Measurements from ENCODE around the gene NRCAM. TPM values are rescaled to one million over a fixed set of nuclear protein-coding genes. Genes with fewer than 3 reads are reported as not detected.

Gene NRCAM
- total and polyA plus RNA-seq, 3 experiments from 2014 or later: 0.27 to 1.1 (median 0.74) TPM

DNA sequence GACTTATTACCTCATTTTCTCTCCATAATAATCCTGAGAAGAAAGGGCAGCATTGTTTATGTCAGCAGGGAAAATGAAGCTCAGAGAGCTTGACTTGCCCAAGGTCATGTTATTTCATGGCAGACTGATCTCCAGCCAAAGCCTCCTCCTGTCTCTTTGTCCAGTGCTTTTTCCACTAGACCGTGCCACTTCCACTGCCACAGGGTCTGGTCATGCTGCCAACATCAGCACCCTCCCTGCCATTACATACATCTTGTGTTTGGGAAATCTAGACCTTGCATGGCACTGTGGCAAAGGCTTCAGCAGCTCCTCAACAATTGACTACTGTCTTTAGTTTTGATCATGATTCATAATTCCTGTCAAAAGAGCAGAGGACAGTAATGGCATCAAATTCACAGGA, 25.1 kb downstream of the NRCAM start:
- Mint-ChIP-seq H3K27ac (no peak overlapping the region), H3K4me1 (no peaks in the 10 kb centered on the region), H3K27me3 (peaks cover 12 to 59% of the 10 kb centered on the region in 2 donors), H3K9me3 (peaks cover 0 to 2% (median 0%) of the 10 kb centered on the region in 5 donors), H3K36me3 (peaks cover 0 to 7% (median 0%) of the 10 kb centered on the region in 3 donors), H3K4me3 (no peak overlapping the region)
- no peak overlapping the region for H3K4me3 ChIP-seq (ENCODE audit: low read length)
- POLR2A ChIA-PET: no interaction called here
- no peak for DNase-seq
- CTCF ChIA-PET: no interaction called here
- no peaks in the 10 kb centered on the region for H3K9me3 ChIP-seq (ENCODE audit: low read length)
- no peak overlapping the region for H3K27ac ChIP-seq (ENCODE audit: low read depth, low read length)
- H3K4me1 ChIP-seq (ENCODE audit: insufficient read depth, low read length): no peaks in the 10 kb centered on the region
- H3K36me3 ChIP-seq (ENCODE audit: insufficient read depth, low read length): no peaks in the 10 kb centered on the region
- no peaks in the 10 kb centered on the region for H3K27me3 ChIP-seq (ENCODE audit: insufficient read depth, low read length, poor library complexity, severe bottlenecking)

DNA sequence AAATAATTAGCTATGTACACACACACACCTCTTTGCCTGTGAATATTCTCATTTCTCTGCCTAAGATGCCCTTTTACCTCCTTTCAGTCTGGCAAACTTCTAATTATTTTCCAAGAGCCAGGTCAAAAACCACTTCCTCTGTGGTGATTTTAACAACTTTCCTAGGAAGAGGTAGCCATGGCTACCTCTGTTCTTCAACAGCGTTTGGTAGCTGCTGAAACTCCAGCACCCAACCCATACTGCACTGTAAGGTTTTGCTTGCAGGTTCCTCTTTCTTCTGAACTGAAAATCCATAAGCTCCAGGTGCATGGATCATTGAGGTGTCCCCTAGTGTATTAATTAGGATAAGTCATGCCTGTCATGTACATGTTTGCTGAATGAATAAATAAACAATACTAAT, 25.6 kb downstream of the NRCAM start:
- peaks cover 0 to 2% (median 0%) of the 10 kb centered on the region in 5 donors for H3K9me3 Mint-ChIP-seq
- peaks cover 0 to 7% (median 0%) of the 10 kb centered on the region in 3 donors for H3K36me3 Mint-ChIP-seq
- CTCF ChIA-PET: no interaction called here
- DNase-seq: no peak
- POLR2A ChIA-PET: no interaction called here
- H3K9me3 ChIP-seq (ENCODE audit: low read length): no peaks in the 10 kb centered on the region
- no peak overlapping the region for H3K27ac Mint-ChIP-seq
- H3K4me1 Mint-ChIP-seq: no peaks in the 10 kb centered on the region
- no peak overlapping the region for H3K4me3 ChIP-seq (ENCODE audit: low read length)
- H3K36me3 ChIP-seq (ENCODE audit: insufficient read depth, low read length): no peaks in the 10 kb centered on the region
- no peaks in the 10 kb centered on the region for H3K27me3 ChIP-seq (ENCODE audit: insufficient read depth, low read length, poor library complexity, severe bottlenecking)
- H3K4me1 ChIP-seq (ENCODE audit: insufficient read depth, low read length): no peaks in the 10 kb centered on the region
- H3K4me3 Mint-ChIP-seq: no peak overlapping the region
- H3K27me3 Mint-ChIP-seq: peaks cover 12 to 58% of the 10 kb centered on the region in 2 donors
- no peak overlapping the region for H3K27ac ChIP-seq (ENCODE audit: low read depth, low read length)

DNA sequence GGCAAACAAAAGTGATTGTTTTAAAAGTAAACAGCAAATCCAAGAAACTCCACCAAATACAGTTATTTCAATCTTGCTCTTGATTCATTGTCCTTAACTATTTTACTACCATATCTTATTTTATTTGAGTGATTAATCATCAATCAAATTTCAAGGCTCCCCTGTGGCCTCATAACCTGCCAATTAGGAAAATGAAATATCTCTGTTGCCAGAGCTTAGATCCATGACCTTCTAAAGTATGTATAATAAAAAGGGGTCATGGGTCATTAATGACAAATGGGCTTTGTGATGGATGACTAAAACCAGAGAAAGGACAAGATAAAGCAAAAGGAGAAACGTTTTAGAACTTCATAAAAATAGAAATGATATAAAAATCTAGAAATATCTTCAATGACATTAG, 28.5 kb downstream of the NRCAM start:
- CTCF ChIA-PET: no interaction called here
- H3K27ac Mint-ChIP-seq: no peak overlapping the region
- no peaks in the 10 kb centered on the region for H3K4me1 Mint-ChIP-seq
- no peak overlapping the region for H3K4me3 Mint-ChIP-seq
- H3K27me3 Mint-ChIP-seq: peaks cover 15 to 47% of the 10 kb centered on the region in 2 donors
- no peaks in the 10 kb centered on the region for H3K9me3 Mint-ChIP-seq
- no peak for DNase-seq
- Histone ChIP-seq H3K4me1 (ENCODE audit: insufficient read depth, low read length) (no peaks in the 10 kb centered on the region), H3K4me3 (ENCODE audit: low read length) (no peak overlapping the region), H3K9me3 (ENCODE audit: low read length) (no peaks in the 10 kb centered on the region), H3K36me3 (ENCODE audit: insufficient read depth, low read length) (no peaks in the 10 kb centered on the region), H3K27me3 (ENCODE audit: insufficient read depth, low read length, poor library complexity, severe bottlenecking) (no peaks in the 10 kb centered on the region), H3K27ac (ENCODE audit: low read depth, low read length) (no peak overlapping the region)
- H3K36me3 Mint-ChIP-seq: peaks cover 0 to 3% (median 0%) of the 10 kb centered on the region in 3 donors
- POLR2A ChIA-PET: no interaction called here

DNA sequence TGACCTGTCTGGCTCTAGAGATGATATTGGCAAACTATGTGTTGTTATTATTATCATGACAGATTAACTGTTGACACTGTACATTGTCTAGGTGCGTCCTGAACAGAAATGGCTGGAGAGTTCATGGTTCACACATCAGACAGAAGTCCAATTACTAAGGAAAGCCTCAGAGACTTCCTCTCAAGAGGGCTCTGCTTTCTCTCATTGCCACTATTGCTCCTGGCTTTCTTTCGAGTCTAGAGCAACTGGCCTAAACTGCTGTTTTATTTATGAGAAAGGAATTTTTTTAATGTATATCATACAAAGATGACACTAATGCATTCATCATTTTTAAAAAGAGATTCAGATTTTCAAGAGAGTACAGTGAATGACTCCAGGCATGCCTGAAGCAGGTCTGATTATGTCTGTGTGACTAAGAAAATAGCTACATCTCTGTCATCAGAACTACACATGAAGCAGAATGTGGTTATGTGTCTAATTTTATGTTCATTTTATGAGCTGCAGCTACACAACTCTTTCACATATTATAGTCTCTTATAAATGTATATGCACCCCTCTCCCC, 30.4 kb downstream of the NRCAM start:
- DNase-seq: no peak
- peaks cover 11 to 41% of the 10 kb centered on the region in 2 donors for H3K27me3 Mint-ChIP-seq
- H3K36me3 ChIP-seq (ENCODE audit: insufficient read depth, low read length): no peaks in the 10 kb centered on the region
- no peak overlapping the region for H3K4me3 Mint-ChIP-seq
- no peaks in the 10 kb centered on the region for H3K4me1 Mint-ChIP-seq
- no peak overlapping the region for H3K4me3 ChIP-seq (ENCODE audit: low read length)
- POLR2A ChIA-PET: no interaction called here
- no peaks in the 10 kb centered on the region for H3K9me3 ChIP-seq (ENCODE audit: low read length)
- no peaks in the 10 kb centered on the region for H3K4me1 ChIP-seq (ENCODE audit: insufficient read depth, low read length)
- no peak overlapping the region for H3K27ac Mint-ChIP-seq
- no peaks in the 10 kb centered on the region for H3K27me3 ChIP-seq (ENCODE audit: insufficient read depth, low read length, poor library complexity, severe bottlenecking)
- H3K36me3 Mint-ChIP-seq: no peaks in the 10 kb centered on the region
- no peak overlapping the region for H3K27ac ChIP-seq (ENCODE audit: low read depth, low read length)
- CTCF ChIA-PET: no interaction called here
- no peaks in the 10 kb centered on the region for H3K9me3 Mint-ChIP-seq

DNA sequence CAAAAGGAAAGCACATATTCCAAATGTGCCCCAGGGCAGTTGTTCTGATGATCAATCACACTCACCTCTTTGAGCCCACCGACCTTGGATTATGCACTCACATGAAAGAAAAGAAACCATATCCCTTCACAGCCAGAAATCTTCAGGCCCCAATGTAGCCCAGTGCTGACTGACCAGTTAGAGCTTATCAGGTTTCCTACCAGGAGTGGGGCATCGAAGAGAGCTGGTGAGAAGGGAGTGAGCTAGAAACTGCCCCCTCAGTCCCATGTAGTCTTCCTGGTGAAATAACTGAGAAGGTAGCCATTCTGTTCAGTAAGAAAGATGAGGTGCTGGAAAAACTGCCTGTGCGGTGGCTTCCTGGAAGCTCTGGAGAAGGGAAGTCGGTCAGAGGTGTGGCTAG, 32.2 kb downstream of the NRCAM start:
- Mint-ChIP-seq H3K9me3 (no peaks in the 10 kb centered on the region), H3K4me3 (no peak overlapping the region), H3K4me1 (no peaks in the 10 kb centered on the region), H3K27ac (no peak overlapping the region), H3K27me3 (peaks cover 6 to 37% of the 10 kb centered on the region in 2 donors), H3K36me3 (no peaks in the 10 kb centered on the region)
- H3K36me3 ChIP-seq (ENCODE audit: insufficient read depth, low read length): no peaks in the 10 kb centered on the region
- H3K27me3 ChIP-seq (ENCODE audit: insufficient read depth, low read length, poor library complexity, severe bottlenecking): no peaks in the 10 kb centered on the region
- H3K9me3 ChIP-seq (ENCODE audit: low read length): no peaks in the 10 kb centered on the region
- DNase-seq: no peak
- ChIA-PET CTCF (no interaction called here), POLR2A (no interaction called here)
- no peaks in the 10 kb centered on the region for H3K4me1 ChIP-seq (ENCODE audit: insufficient read depth, low read length)
- H3K4me3 ChIP-seq (ENCODE audit: low read length): no peak overlapping the region
- no peak overlapping the region for H3K27ac ChIP-seq (ENCODE audit: low read depth, low read length)

DNA sequence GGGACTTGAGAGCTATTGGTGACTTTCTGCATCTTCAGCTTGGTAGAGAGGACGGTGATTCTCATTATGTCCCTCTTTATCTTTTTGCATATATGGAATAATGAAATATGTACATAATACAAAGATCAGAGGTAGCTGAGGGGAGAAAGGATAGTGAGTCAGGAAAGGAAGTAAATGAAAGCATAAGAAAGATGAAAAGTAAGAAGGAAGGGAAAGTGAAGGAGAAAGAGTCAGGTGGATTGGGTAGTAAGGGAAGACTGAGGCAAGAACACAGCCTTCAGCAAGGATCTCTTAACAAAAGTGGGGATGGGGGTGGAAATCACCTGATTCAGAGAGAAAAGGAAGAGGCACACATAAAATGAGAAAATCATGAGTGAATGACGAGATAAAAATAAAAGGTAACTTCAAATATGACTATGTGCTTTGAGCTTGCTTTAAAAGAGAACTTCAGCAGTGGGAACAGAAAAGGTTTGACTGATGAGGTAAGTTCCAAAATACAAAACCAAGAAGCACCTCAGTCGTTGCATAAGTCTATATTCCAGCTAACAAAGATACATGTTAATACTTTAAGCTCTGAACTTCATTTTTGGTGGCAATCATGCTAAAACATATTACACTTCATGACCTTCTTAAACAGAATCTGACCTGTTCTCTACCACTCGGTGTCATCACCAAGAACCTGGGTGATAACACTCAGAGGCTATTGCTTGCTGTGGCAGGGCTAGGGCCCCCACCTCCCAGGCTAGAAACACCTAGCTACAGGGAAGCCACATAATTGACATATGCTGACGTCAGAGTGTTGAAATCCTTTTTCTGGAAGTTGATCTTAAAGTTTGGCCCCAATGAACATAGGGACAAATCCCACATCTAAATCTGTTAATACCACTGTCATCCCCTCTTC, 32.9 kb downstream of the NRCAM start:
- H3K9me3 ChIP-seq (ENCODE audit: low read length): no peaks in the 10 kb centered on the region
- H3K27ac ChIP-seq (ENCODE audit: low read depth, low read length): no peak overlapping the region
- no peak overlapping the region for H3K4me3 Mint-ChIP-seq
- H3K4me1 Mint-ChIP-seq: no peaks in the 10 kb centered on the region
- no peaks in the 10 kb centered on the region for H3K36me3 Mint-ChIP-seq
- ChIA-PET CTCF (no interaction called here), POLR2A (no interaction called here)
- no peak overlapping the region for H3K4me3 ChIP-seq (ENCODE audit: low read length)
- H3K27me3 Mint-ChIP-seq: peaks cover 4 to 38% of the 10 kb centered on the region in 2 donors
- H3K27ac Mint-ChIP-seq: no peak overlapping the region
- no peaks in the 10 kb centered on the region for H3K27me3 ChIP-seq (ENCODE audit: insufficient read depth, low read length, poor library complexity, severe bottlenecking)
- DNase-seq: no peak
- no peaks in the 10 kb centered on the region for H3K4me1 ChIP-seq (ENCODE audit: insufficient read depth, low read length)
- H3K36me3 ChIP-seq (ENCODE audit: insufficient read depth, low read length): no peaks in the 10 kb centered on the region
- H3K9me3 Mint-ChIP-seq: no peaks in the 10 kb centered on the region

DNA sequence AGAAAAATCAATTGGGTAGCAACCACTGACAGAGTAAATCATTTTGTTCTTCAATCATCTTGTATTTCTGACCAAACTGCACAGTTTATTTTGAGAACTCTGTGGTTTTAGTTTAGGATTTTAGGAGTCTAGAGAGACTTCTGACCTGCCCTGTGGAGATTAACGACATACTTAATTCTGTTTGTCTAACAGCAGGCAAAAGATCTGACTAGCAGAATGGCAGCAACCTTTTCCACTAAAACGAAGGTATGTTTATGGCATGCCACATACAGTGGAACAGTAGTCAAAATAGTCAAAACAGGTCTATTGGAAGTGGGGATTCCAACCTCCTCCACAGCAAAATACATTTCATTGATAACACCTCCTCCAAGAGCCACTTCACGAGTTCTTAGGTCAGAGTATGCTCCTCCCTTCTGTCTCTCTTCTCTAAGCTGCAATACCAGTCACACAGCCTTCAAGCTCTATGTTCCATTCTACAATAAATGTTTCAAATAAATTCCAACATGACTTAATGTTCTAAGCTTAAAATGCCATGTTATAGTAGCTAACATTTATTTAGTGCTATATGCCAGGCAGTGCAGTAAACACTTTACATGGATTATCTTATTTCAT, 34.4 kb downstream of the NRCAM start:
- POLR2A ChIA-PET: no interaction called here
- peaks cover 3 to 43% of the 10 kb centered on the region in 2 donors for H3K27me3 Mint-ChIP-seq

More for the DNA sequence above, 34.4 kb downstream of the NRCAM start:
- Histone ChIP-seq H3K27ac (ENCODE audit: low read depth, low read length) (no peak overlapping the region), H3K9me3 (ENCODE audit: low read length) (no peaks in the 10 kb centered on the region), H3K4me3 (ENCODE audit: low read length) (no peak overlapping the region), H3K36me3 (ENCODE audit: insufficient read depth, low read length) (no peaks in the 10 kb centered on the region), H3K27me3 (ENCODE audit: insufficient read depth, low read length, poor library complexity, severe bottlenecking) (no peaks in the 10 kb centered on the region), H3K4me1 (ENCODE audit: insufficient read depth, low read length) (no peaks in the 10 kb centered on the region)
- H3K9me3 Mint-ChIP-seq: peaks cover 0 to 2% (median 0%) of the 10 kb centered on the region in 5 donors
- no peak overlapping the region for H3K27ac Mint-ChIP-seq
- CTCF ChIA-PET: no interaction called here
- H3K4me3 Mint-ChIP-seq: no peak overlapping the region
- H3K4me1 Mint-ChIP-seq: no peaks in the 10 kb centered on the region
- no peaks in the 10 kb centered on the region for H3K36me3 Mint-ChIP-seq
- no peak for DNase-seq

Data from CD8-positive, alpha-beta memory T cell (primary cell).